B cell (primary cell): ENCODE results near the gene DCTN5. TPM values are rescaled to one million over a fixed set of nuclear protein-coding genes. Genes with fewer than 3 reads are reported as not detected.

Source experiments
- ATAC-seq: fragments of 200-7000 bp; cut with Tn5 transposase; one replicate; pipeline ENCODE4 v1.10.0; 2021; ENCODE audit warnings: low read depth, mild to moderate bottlenecking, moderate number of reproducible peaks, moderate library complexity
- CTCF ChIA-PET: fragments of 350-600 bp; sonication (Branson Sonifier 250); formaldehyde crosslinking; loops from one replicate; lab custom pipeline; 2021; ENCODE audit warnings: antibody characterized with exemption, inconsistent platforms; lab: Charles Lee
- POLR2A ChIA-PET: fragments of 350-600 bp; sonication (Branson Sonifier 250); formaldehyde crosslinking; loops from one replicate; lab custom pipeline; 2021; ENCODE audit warnings: antibody characterized with exemption; lab: Charles Lee
- DNase-seq: peaks from one replicate; pipeline ENCODE4 v3.0.0; 2013
- H2AFZ ChIP-seq: 2 replicates; pipeline ENCODE4 v1.6.1; 2012; ENCODE audit warnings: mild to moderate bottlenecking, low read depth, low read length; ENCODE audit not compliant: insufficient read depth, poor library complexity, severe bottlenecking
- H3K27ac ChIP-seq, 2 donors: 1 replicate in 1 of 2; 2 replicates in 1 of 2; pipeline ENCODE4 v1.5.1; 2012 to 2013; ENCODE audit warnings: low read length in 2 of 2, mild to moderate bottlenecking in 2 of 2, moderate library complexity in 1 of 2
- H3K27me3 ChIP-seq, 4 experiments: fragments of 200-600 bp in 1 of 4; sonication (generic) in 1 of 4; replicated peaks in 1 of 4; 1 replicate in 2 of 4; 2 replicates in 2 of 4; pipeline versions ENCODE4 v1.6.1 to v1.7.0; 2013 to 2016; ENCODE audit warnings: low read length in 3 of 4, mild to moderate bottlenecking in 2 of 4, mixed read lengths in 1 of 4, moderate library complexity in 1 of 4; ENCODE audit not compliant: insufficient read depth in 4 of 4, control insufficient read depth in 3 of 4; ENCODE audit errors: control extremely low read depth in 1 of 4
- H3K36me3 ChIP-seq, 2 experiments: replicated peaks in 1 of 2; 1 replicate in 1 of 2; 2 replicates in 1 of 2; pipeline versions ENCODE4 v1.6.1 to v1.7.1; 2013; ENCODE audit warnings: low read length in 1 of 2; ENCODE audit not compliant: insufficient read depth in 2 of 2, control insufficient read depth in 1 of 2; ENCODE audit errors: control extremely low read depth in 1 of 2, extremely low read depth in 1 of 2
- H3K4me1 ChIP-seq, 2 donors: fragments of 200-600 bp in 1 of 2; sonication (generic) in 1 of 2; 1 replicate in 1 of 2; 2 replicates in 1 of 2; pipeline versions ENCODE4 v1.5.1 to v1.6.1; 2013 to 2017; ENCODE audit warnings: low read length in 2 of 2; ENCODE audit not compliant: control insufficient read depth in 2 of 2, insufficient read depth in 2 of 2
- H3K4me2 ChIP-seq: replicated peaks from 2 replicates; pipeline ENCODE3; 2012; ENCODE audit warnings: mild to moderate bottlenecking, low read depth, low read length; ENCODE audit not compliant: poor library complexity, severe bottlenecking
- H3K4me3 ChIP-seq, 5 experiments: fragments of 200-600 bp in 1 of 5; sonication (generic) in 1 of 5; 1 replicate in 3 of 5; 2 replicates in 2 of 5; pipeline versions ENCODE4 v1.5.1 to v1.7.0; 2011 to 2016; ENCODE audit warnings: low read length in 4 of 5, mild to moderate bottlenecking in 4 of 5, low read depth in 2 of 5, control low read depth in 1 of 5, moderate library complexity in 1 of 5; ENCODE audit not compliant: insufficient read depth in 1 of 5; ENCODE audit errors: control extremely low read depth in 1 of 5, extremely low read depth in 1 of 5
- H3K79me2 ChIP-seq: fragments of 200-600 bp; sonication (generic); one replicate; pipeline ENCODE4 v1.6.0; 2016; ENCODE audit warnings: low read length; ENCODE audit not compliant: control insufficient read depth, insufficient read depth
- H3K9ac ChIP-seq: fragments of 200-600 bp; sonication (generic); 2 replicates; pipeline ENCODE4 v1.6.1; 2017; ENCODE audit warnings: mild to moderate bottlenecking, low read length, moderate library complexity
- H3K9me3 ChIP-seq, 3 donors: one replicate each; pipeline versions ENCODE4 v1.6.1 to v1.7.1; 2013; ENCODE audit warnings: low read length in 2 of 3; ENCODE audit not compliant: control insufficient read depth in 2 of 3, insufficient read depth in 1 of 3; ENCODE audit errors: control extremely low read depth in 1 of 3
- H4K20me1 ChIP-seq: 2 replicates; pipeline ENCODE4 v1.6.0; 2012; ENCODE audit warnings: mild to moderate bottlenecking, low read length; ENCODE audit not compliant: insufficient read depth, control insufficient read depth, poor library complexity, severe bottlenecking
- H3K27ac Mint-ChIP-seq: one replicate; pipeline ENCODE4 v1.8.0; 2021; ENCODE audit warnings: mixed read lengths
- H3K27me3 Mint-ChIP-seq: one replicate; pipeline ENCODE4 v1.8.0; 2021; ENCODE audit warnings: mixed read lengths
- H3K4me1 Mint-ChIP-seq: one replicate; pipeline ENCODE4 v1.8.0; 2021; ENCODE audit warnings: mixed read lengths
- H3K4me3 Mint-ChIP-seq: one replicate; pipeline ENCODE4 v1.8.0; 2021; ENCODE audit warnings: mixed read lengths
- H3K9me3 Mint-ChIP-seq: one replicate; pipeline ENCODE4 v1.8.0; 2022; ENCODE audit warnings: mixed read lengths; ENCODE audit not compliant: insufficient read depth
- EZH2 ChIP-seq: IDR thresholded peaks from 2 replicates; pipeline ENCODE4 v1.6.1; 2012; ENCODE audit warnings: borderline replicate concordance, low read depth, mild to moderate bottlenecking, moderate library complexity, low read length; ENCODE audit not compliant: insufficient read depth, poor library complexity, severe bottlenecking
- whole genome bisulfite sequencing: methylation state at CpG from one replicate; pipeline ENCODE4 v1.1.5; 2013; ENCODE audit warnings: missing lambda C conversion rate; ENCODE audit not compliant: insufficient coverage; 5-methylcytosine and 5-hydroxymethylcytosine counted together
- intact Hi-C: fragments of 100-400 bp; cut with micrococcal nuclease; formaldehyde crosslinking; loops from one replicate; pipeline ENCODE4 v1.10.0; 2022
- polyA plus RNA-seq: library from polyadenylated mRNA; depleted of rRNA; stranded (reverse); fragments of >200 nt; gene quantifications from 2 replicates; pipeline ENCODE4 v1.2.3, GENCODE V29; 2012
- total RNA-seq, 2 donors: library from RNA; stranded (reverse); fragments of 120-200 nt in 1 of 2; gene quantifications; 1 replicate in 1 of 2; 2 replicates in 1 of 2; pipeline versions ENCODE4 v1.2.3 to v1.2.4, GENCODE V29; 2013 to 2022
- TF ChIP-seq, protein P1 (sequence below): fragments of 200-600 bp; IDR thresholded peaks from one replicate; pipeline ENCODE4 v1.8.0; 2022; ENCODE audit warnings: antibody characterized with exemption, mild to moderate bottlenecking

Gene DCTN5
- total and polyA plus RNA-seq, 2 donors (not counting 1 experiment from before 2014, with no cell fraction given): 22.4 to 58.3 TPM

DNA sequence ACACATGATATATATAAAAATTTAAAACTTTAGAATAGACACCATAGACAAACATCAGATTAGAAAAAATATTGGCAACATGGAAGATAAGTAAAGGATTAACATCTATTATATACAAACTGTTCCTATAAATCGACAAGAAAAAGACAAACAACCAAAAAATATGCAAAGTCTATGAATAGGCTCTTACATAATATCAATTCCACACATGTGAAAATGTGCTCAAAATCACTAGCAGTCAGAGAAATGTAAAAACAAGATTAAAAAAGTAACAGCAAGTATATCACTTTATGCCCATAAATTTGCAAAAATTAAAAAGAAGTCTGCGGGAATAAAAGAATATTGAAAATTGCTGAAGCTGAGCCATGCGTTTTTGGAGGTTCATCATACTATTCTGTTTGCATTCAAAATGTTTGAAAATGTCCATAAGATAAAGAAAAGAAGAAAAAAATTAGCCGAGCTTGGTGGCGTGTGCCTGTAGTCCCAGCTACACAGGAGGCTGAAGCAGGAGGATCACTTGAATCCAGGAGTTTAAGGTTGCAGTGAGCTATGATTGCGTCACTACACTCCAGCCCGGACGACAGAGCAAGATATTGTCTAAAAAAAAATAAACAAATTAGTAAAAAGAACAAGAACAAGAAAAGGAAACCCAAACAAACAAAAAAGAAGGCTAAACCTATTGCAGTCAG is 83.0 kb downstream of the DCTN5 start:
- 80% methylated on average over 1 of the region's 8 CpGs for WGBS
- Histone ChIP-seq H3K79me2 (no peaks in the 10 kb centered on the region), H3K9ac (no peak overlapping the region), H3K27me3 (peaks cover 0 to 7% (median 0%) of the 10 kb centered on the region in 4 experiments), H3K27ac (no peak overlapping the region), H3K4me1 (peaks cover 0 to 5% of the 10 kb centered on the region in 2 donors), H3K9me3 (peaks cover 0 to 15% (median 4%) of the 10 kb centered on the region in 3 donors), H3K36me3 (no peaks in the 10 kb centered on the region), H3K4me3 (no peak overlapping the region), H4K20me1 (no peaks in the 10 kb centered on the region), H3K4me2 (no peak overlapping the region), H2AFZ (no peak overlapping the region)
- Mint-ChIP-seq H3K4me1 (peaks cover 3% of the 10 kb centered on the region), H3K27me3 (peaks cover 29% of the 10 kb centered on the region), H3K4me3 (no peak overlapping the region), H3K27ac (no peak overlapping the region), H3K9me3 (peaks cover 6% of the 10 kb centered on the region)
- ChIA-PET CTCF (no interaction called here), POLR2A (no interaction called here)
- DNase-seq (no peak), ATAC-seq (no peak)
- intact Hi-C loops: no loop called here
- TF ChIP-seq, protein P1, sequence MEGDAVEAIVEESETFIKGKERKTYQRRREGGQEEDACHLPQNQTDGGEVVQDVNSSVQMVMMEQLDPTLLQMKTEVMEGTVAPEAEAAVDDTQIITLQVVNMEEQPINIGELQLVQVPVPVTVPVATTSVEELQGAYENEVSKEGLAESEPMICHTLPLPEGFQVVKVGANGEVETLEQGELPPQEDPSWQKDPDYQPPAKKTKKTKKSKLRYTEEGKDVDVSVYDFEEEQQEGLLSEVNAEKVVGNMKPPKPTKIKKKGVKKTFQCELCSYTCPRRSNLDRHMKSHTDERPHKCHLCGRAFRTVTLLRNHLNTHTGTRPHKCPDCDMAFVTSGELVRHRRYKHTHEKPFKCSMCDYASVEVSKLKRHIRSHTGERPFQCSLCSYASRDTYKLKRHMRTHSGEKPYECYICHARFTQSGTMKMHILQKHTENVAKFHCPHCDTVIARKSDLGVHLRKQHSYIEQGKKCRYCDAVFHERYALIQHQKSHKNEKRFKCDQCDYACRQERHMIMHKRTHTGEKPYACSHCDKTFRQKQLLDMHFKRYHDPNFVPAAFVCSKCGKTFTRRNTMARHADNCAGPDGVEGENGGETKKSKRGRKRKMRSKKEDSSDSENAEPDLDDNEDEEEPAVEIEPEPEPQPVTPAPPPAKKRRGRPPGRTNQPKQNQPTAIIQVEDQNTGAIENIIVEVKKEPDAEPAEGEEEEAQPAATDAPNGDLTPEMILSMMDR: no peak
- no peak for TF ChIP-seq EZH2

DNA sequence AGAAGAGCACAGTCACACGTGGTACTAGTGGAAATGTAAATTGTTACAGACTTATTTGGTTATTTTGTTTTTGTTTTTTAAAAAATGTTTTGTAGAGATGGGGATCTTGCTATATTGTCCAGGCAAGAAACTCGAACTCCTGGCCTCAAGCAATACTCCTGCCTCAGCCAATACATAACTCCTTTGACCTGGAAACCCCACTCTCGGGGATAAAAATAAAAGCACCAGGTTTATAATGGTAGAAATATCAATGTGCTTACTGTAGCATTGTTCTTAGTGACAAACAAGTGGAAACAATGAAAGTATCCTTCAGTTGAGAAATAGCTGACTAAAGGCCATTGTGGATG is 83.5 kb downstream of the DCTN5 start:
- DNase-seq (no peak), ATAC-seq (no peak)
- peaks cover 6% of the 10 kb centered on the region for H3K9me3 Mint-ChIP-seq
- no CpG with 5 or more reads among the region's 3 CpGs for WGBS
- no peak overlapping the region for H3K27ac Mint-ChIP-seq
- peaks cover 30% of the 10 kb centered on the region for H3K27me3 Mint-ChIP-seq
- no peak overlapping the region for H3K4me3 ChIP-seq
- H3K9me3 ChIP-seq: peaks cover 0 to 15% (median 4%) of the 10 kb centered on the region in 3 donors
- peaks cover 0 to 11% (median 0%) of the 10 kb centered on the region in 4 experiments for H3K27me3 ChIP-seq
- CTCF ChIA-PET: no interaction called here
- no peak overlapping the region for H3K9ac ChIP-seq
- peaks cover 0 to 5% of the 10 kb centered on the region in 2 donors for H3K4me1 ChIP-seq
- TF ChIP-seq, protein P1: no peak
- no peak for TF ChIP-seq EZH2
- H3K79me2 ChIP-seq: no peaks in the 10 kb centered on the region
- no peaks in the 10 kb centered on the region for H4K20me1 ChIP-seq
- H3K4me1 Mint-ChIP-seq: peaks cover 3% of the 10 kb centered on the region
- intact Hi-C loops: no loop called here
- no peak overlapping the region for H3K4me3 Mint-ChIP-seq
- no peak overlapping the region for H3K4me2 ChIP-seq
- POLR2A ChIA-PET: no interaction called here
- H2AFZ ChIP-seq: no peak overlapping the region
- H3K27ac ChIP-seq: no peak overlapping the region
- H3K36me3 ChIP-seq: no peaks in the 10 kb centered on the region
